BE2C (cell line): ENCODE measurements around the gene PTGR3.

Experiments
- DNase-seq: peaks from one replicate; pipeline ENCODE4 v3.0.0-alpha.2; 2020
- H3K27me3 ChIP-seq: fragments of 250-450 bp; sonication (Bioruptor Pico); 2 replicates; pipeline ENCODE4 v1.5.1; 2020; ENCODE audit warnings: mild to moderate bottlenecking
- H3K36me3 ChIP-seq: fragments of 250-450 bp; sonication (Bioruptor Pico); 2 replicates; pipeline ENCODE4 v1.5.1; 2020; ENCODE audit warnings: mild to moderate bottlenecking
- H3K4me1 ChIP-seq: fragments of 250-450 bp; sonication (Bioruptor Pico); 2 replicates; pipeline ENCODE4 v1.5.1; 2020
- H3K4me3 ChIP-seq: 2 replicates; pipeline ENCODE4 v1.5.1; 2011; ENCODE audit warnings: low read depth, low read length
- H3K9me3 ChIP-seq: fragments of 250-450 bp; sonication (Bioruptor Pico); 2 replicates; pipeline ENCODE4 v1.5.1; 2020
- CTCF ChIP-seq: IDR thresholded peaks from 2 replicates; pipeline ENCODE4 v1.5.1; 2012; ENCODE audit warnings: mild to moderate bottlenecking, low read depth, low read length

PTGR3 gene

GRCh38 chr18:75230163-75231052 lies 21.5 kb upstream of the PTGR3 start:
- H3K4me1 ChIP-seq = no peaks in the 10 kb centered on the region; the same call in 1 of the 2 replicates
- H3K36me3 ChIP-seq = no peaks in the 10 kb centered on the region
- no peaks in the 10 kb centered on the region for H3K9me3 ChIP-seq
- DNase-seq = no peak
- no peaks in the 10 kb centered on the region for H3K27me3 ChIP-seq
- no peak overlapping the region for H3K4me3 ChIP-seq
- no peak for TF ChIP-seq CTCF

DNA sequence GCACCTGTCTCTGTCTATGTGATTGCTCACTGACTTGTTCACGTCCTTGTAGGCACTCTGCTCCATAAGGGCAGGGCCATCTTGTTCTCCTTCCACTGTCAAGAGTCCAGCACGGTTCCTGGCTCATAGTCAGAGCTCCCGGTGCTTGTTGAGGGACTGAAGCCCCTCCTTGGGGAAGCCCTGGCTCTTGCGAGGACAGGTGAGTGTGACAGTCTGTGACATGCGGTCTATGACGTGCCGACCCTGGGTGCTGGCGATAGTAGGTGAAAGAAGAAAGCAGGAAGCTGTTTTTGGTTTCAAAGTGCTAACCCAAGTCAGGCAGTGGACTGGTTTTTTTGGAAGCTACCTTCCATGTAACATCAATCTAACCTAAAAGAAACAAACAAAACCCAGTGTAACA lies 20.5 kb upstream of the PTGR3 start:
- TF ChIP-seq CTCF = no peak
- Histone ChIP-seq H3K27me3 (no peaks in the 10 kb centered on the region), H3K9me3 (no peaks in the 10 kb centered on the region), H3K4me3 (no peak overlapping the region), H3K36me3 (no peaks in the 10 kb centered on the region), H3K4me1 (no peaks in the 10 kb centered on the region; the same call in 1 of the 2 replicates)
- no peak for DNase-seq

- no peak for DNase-seq
- Histone ChIP-seq H3K36me3 (no peaks in the 10 kb centered on the region), H3K4me3 (no peak overlapping the region), H3K27me3 (no peaks in the 10 kb centered on the region), H3K4me1 (no peaks in the 10 kb centered on the region; the same call in 1 of the 2 replicates), H3K9me3 (no peaks in the 10 kb centered on the region)
- TF ChIP-seq CTCF = no peak
Observed at GRCh38 chr18:75228967-75229366, 20.0 kb upstream of the PTGR3 start.

DNA sequence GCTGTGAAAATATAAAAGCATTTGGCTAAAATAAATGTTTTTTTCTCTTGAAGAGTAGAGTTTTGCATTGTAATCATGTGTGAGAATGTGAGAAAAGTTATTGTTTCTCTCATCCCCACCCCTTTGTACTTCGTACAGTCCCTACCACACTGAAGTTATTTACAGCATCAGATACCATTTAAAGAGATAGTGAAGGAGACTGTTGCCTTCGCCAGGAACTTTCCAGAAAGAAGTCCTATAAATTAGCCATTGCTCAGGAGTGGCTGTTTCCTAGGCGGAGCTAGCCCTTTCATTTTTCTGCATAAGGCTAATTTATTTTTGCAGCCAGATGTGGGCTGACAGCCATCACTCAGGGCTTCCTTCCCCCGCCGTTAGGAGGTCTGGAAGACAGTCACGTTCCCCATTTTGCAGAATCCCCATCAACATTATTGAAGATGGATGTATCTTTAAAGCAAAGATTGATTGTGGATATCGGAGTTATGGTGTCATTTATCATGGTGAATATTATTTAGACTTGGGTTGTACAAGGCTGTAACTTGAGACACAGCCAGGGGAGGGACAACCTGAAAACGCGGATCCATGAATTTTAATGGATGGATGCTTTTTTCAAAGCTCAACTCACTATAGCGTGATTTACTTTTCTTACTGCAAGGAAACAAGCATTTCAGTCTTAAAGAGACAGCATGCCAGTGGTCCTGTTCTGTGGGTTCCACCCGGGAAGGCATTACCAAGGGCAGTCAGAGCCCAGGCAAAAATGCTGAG lies 18.8 kb upstream of the PTGR3 start:
- no peak for TF ChIP-seq CTCF
- Histone ChIP-seq H3K27me3 (no peaks in the 10 kb centered on the region), H3K36me3 (no peaks in the 10 kb centered on the region), H3K9me3 (no peaks in the 10 kb centered on the region), H3K4me3 (no peak overlapping the region), H3K4me1 (no peaks in the 10 kb centered on the region; the same call in 1 of the 2 replicates)
- DNase-seq = no peak

DNA sequence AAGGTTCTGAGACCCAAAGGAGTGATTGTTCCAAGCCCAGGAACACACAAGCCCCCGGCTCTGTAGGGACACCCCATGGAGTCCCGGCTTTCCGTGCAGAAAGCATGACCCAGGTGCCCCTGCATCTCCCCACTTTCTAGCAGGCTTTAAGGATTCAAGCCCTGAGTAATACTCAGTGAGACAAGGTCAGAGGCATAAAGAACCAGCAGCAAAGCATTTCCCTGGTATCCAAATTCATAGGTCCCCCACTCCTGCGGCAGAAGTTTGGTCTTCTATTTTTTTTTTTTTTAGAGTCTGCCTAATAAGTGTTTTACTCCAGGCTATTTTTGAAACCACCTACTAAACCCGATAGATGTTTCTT lies 18.0 kb upstream of the PTGR3 start:
- Histone ChIP-seq H3K4me3 (no peak overlapping the region), H3K9me3 (no peaks in the 10 kb centered on the region), H3K27me3 (no peaks in the 10 kb centered on the region), H3K36me3 (no peaks in the 10 kb centered on the region), H3K4me1 (no peaks in the 10 kb centered on the region; the same call in 1 of the 2 replicates)
- TF ChIP-seq CTCF = no peak
- DNase-seq = no peak
